Upper lobe of right lung (tissue), 1 donor: ENCODE results near the gene DGKH. TPM values are rescaled to one million over a fixed set of nuclear protein-coding genes. Genes with fewer than 3 reads are reported as not detected.

ENCODE experiments used
- ATAC-seq: fragments of 200-7000 bp; cut with Tn5 transposase; one replicate; pipeline ENCODE4 v1.9.1; 2020; ENCODE audit warnings: mild to moderate bottlenecking, moderate library complexity
- DNase-seq: peaks from one replicate; pipeline ENCODE4 v3.0.0-alpha.2; 2020
- H3K27ac ChIP-seq: fragments of 200-600 bp; one replicate; pipeline ENCODE4 v1.8.0; 2022
- H3K27me3 ChIP-seq: fragments of 200-600 bp; one replicate; pipeline ENCODE4 v1.8.0; 2022; ENCODE audit warnings: mild to moderate bottlenecking
- H3K36me3 ChIP-seq: fragments of 200-600 bp; one replicate; pipeline ENCODE4 v1.8.0; 2022
- H3K4me1 ChIP-seq: fragments of 200-600 bp; one replicate; pipeline ENCODE4 v1.8.0; 2022
- H3K4me3 ChIP-seq: fragments of 200-600 bp; one replicate; pipeline ENCODE4 v1.8.0; 2022; ENCODE audit warnings: mild to moderate bottlenecking
- H3K9me3 ChIP-seq: fragments of 200-600 bp; one replicate; pipeline ENCODE4 v1.8.0; 2022
- intact Hi-C: fragments of 100-400 bp; cut with DNase I; formaldehyde crosslinking; loops from one replicate; pipeline ENCODE4 v1.11.0; 2022
- total RNA-seq: library from RNA; stranded (reverse); fragmentation: NEBNext Ultra II Directional; extraction: Animal tissue kit (Norgen Biotek cat#: 25700); gene quantifications from one replicate; pipeline ENCODE4 v1.2.1, GENCODE V29; 2021
- TF ChIP-seq, protein P1 (sequence below): fragments of 200-600 bp; IDR thresholded peaks from one replicate; pipeline ENCODE4 v1.8.0; 2022; ENCODE audit warnings: antibody characterized with exemption
- donor health status: DM: no; HTN: yes; CAD: no; lungs with severe emphysema.

Gene DGKH
- total RNA-seq, 1 donor from 2014 or later, result 21.3 TPM

GRCh38 chr13:42276683-42277082 lies 228.2 kb downstream of the DGKH start:
- H3K4me1 ChIP-seq, result peaks cover 39% of the 10 kb centered on the region
- DNase-seq (no peak), ATAC-seq (no peak)
- H3K27me3 ChIP-seq, result no peaks in the 10 kb centered on the region
- intact Hi-C loops, result no loop called here
- no peaks in the 10 kb centered on the region for H3K9me3 ChIP-seq
- H3K36me3 ChIP-seq, result no peaks in the 10 kb centered on the region
- no peak overlapping the region for H3K4me3 ChIP-seq
- no peak overlapping the region for H3K27ac ChIP-seq
- TF ChIP-seq, protein P1, sequence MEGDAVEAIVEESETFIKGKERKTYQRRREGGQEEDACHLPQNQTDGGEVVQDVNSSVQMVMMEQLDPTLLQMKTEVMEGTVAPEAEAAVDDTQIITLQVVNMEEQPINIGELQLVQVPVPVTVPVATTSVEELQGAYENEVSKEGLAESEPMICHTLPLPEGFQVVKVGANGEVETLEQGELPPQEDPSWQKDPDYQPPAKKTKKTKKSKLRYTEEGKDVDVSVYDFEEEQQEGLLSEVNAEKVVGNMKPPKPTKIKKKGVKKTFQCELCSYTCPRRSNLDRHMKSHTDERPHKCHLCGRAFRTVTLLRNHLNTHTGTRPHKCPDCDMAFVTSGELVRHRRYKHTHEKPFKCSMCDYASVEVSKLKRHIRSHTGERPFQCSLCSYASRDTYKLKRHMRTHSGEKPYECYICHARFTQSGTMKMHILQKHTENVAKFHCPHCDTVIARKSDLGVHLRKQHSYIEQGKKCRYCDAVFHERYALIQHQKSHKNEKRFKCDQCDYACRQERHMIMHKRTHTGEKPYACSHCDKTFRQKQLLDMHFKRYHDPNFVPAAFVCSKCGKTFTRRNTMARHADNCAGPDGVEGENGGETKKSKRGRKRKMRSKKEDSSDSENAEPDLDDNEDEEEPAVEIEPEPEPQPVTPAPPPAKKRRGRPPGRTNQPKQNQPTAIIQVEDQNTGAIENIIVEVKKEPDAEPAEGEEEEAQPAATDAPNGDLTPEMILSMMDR, result no peak

- ATAC-seq (no peak), DNase-seq (no peak)
- Histone ChIP-seq H3K9me3 (no peaks in the 10 kb centered on the region), H3K36me3 (no peaks in the 10 kb centered on the region), H3K27me3 (no peaks in the 10 kb centered on the region), H3K4me3 (no peak overlapping the region), H3K27ac (no peak overlapping the region), H3K4me1 (peaks cover 37% of the 10 kb centered on the region)
- intact Hi-C loops, result no loop called here
- TF ChIP-seq, protein P1, result no peak
Measured at GRCh38 chr13:42277618-42278276, 229.3 kb downstream of the DGKH start.

GRCh38 chr13:42279080-42279479 lies 230.6 kb downstream of the DGKH start:
- H3K9me3 ChIP-seq, result no peaks in the 10 kb centered on the region
- H3K27ac ChIP-seq, result no peak overlapping the region
- H3K4me1 ChIP-seq, result peaks cover 23% of the 10 kb centered on the region
- intact Hi-C loops, result no loop called here
- ATAC-seq (no peak), DNase-seq (no peak)
- no peaks in the 10 kb centered on the region for H3K36me3 ChIP-seq
- no peaks in the 10 kb centered on the region for H3K27me3 ChIP-seq
- TF ChIP-seq, protein P1, result no peak
- H3K4me3 ChIP-seq, result no peak overlapping the region

GRCh38 chr13:42279986-42280385 lies 231.5 kb downstream of the DGKH start:
- intact Hi-C loops, result no loop called here
- H3K9me3 ChIP-seq, result no peaks in the 10 kb centered on the region
- TF ChIP-seq, protein P1, result no peak
- no peak for DNase-seq
- H3K27me3 ChIP-seq, result no peaks in the 10 kb centered on the region
- no peak overlapping the region for H3K4me3 ChIP-seq
- peaks cover 15% of the 10 kb centered on the region for H3K4me1 ChIP-seq
- no peak for ATAC-seq
- no peaks in the 10 kb centered on the region for H3K36me3 ChIP-seq
- no peak overlapping the region for H3K27ac ChIP-seq

DNA sequence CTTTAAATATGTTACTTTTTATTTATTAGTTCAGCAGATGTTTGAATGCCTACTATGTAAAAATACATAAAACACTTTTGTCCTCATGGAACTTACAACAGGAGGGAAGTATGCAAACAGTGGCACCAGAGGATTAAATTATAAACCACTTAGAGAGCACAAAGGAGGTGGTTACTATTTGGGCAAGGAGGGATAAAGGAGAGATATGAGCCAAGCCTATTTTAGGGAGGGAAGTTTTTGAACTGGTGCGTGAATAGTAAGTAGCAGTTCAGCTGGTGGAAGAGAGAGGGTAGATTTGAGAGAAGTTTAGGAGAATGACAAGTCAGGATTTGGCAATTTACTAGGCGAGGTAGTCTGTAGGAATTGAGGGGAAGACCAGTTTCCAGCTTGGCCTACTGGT lies 232.1 kb downstream of the DGKH start:
- intact Hi-C loops, result no loop called here
- Histone ChIP-seq H3K27me3 (no peaks in the 10 kb centered on the region), H3K4me3 (no peak overlapping the region), H3K9me3 (no peaks in the 10 kb centered on the region), H3K4me1 (peaks cover 15% of the 10 kb centered on the region), H3K27ac (no peak overlapping the region), H3K36me3 (no peaks in the 10 kb centered on the region)
- DNase-seq (no peak), ATAC-seq (no peak)
- TF ChIP-seq, protein P1, result no peak

GRCh38 chr13:42283574-42283973 lies 235.1 kb downstream of the DGKH start:
- Histone ChIP-seq H3K4me3 (no peak overlapping the region), H3K4me1 (peaks cover 11% of the 10 kb centered on the region), H3K9me3 (no peaks in the 10 kb centered on the region), H3K27ac (no peak overlapping the region), H3K36me3 (peaks cover 23% of the 10 kb centered on the region), H3K27me3 (no peaks in the 10 kb centered on the region)
- DNase-seq (no peak), ATAC-seq (no peak)
- intact Hi-C loops, result no loop called here
- TF ChIP-seq, protein P1, result no peak
